Thoracic aorta (tissue), 2 donors: ENCODE measurements around the gene TRHDE. TPM values are rescaled to one million over a fixed set of nuclear protein-coding genes. Genes with fewer than 3 reads are reported as not detected.

ENCODE experiments used
- ATAC-seq: fragments of 150-250 bp; one replicate; pipeline ENCODE4 v1.8.0; 2017; ENCODE audit warnings: low read depth; ENCODE audit not compliant: insufficient number of reproducible peaks, low FRiP score
- DNase-seq: peaks from one replicate; pipeline ENCODE4 v3.0.0-alpha.2; 2020; ENCODE audit warnings: low spot score
- H3K27ac ChIP-seq, 2 donors: fragments of 200-600 bp; sonication (generic); 1 replicate in 1 of 2; 2 replicates in 1 of 2; pipeline ENCODE4 v1.5.1; 2016; ENCODE audit warnings: mild to moderate bottlenecking in 2 of 2, moderate library complexity in 2 of 2
- H3K27me3 ChIP-seq: fragments of 200-600 bp; sonication (generic); replicated peaks from 2 replicates; pipeline ENCODE4 v1.6.0; 2016; ENCODE audit warnings: mild to moderate bottlenecking; ENCODE audit not compliant: insufficient read depth
- H3K36me3 ChIP-seq: fragments of 200-600 bp; sonication (generic); one replicate; pipeline ENCODE4 v1.5.1; 2016
- H3K4me1 ChIP-seq, 2 donors: fragments of 200-600 bp; sonication (generic); 1 replicate in 1 of 2; 2 replicates in 1 of 2; pipeline versions ENCODE4 v1.5.1 to v1.6.0; 2016; ENCODE audit warnings: low read depth in 2 of 2, mild to moderate bottlenecking in 1 of 2; ENCODE audit not compliant: control insufficient read depth in 1 of 2
- H3K4me3 ChIP-seq: fragments of 200-600 bp; sonication (generic); 2 replicates; pipeline ENCODE4 v1.5.1; 2016; ENCODE audit warnings: mild to moderate bottlenecking
- H3K9me3 ChIP-seq: fragments of 200-600 bp; sonication (generic); 2 replicates; pipeline ENCODE4 v1.5.1; 2016
- CTCF ChIP-seq: fragments of 200-600 bp; sonication (generic); IDR thresholded peaks from one replicate; pipeline ENCODE4 v1.5.1; 2019; ENCODE audit warnings: antibody characterized with exemption
- total RNA-seq, 2 donors: library from RNA; depleted of rRNA; stranded (reverse); fragments of >200 nt; gene quantifications; one replicate each; pipeline versions ENCODE4 v1.1.0 to v1.2.3, GENCODE V29; 2016

The TRHDE gene
- total RNA-seq, 2 donors from 2014 or later, result 3.5 to 3.7 TPM

GRCh38 chr12:72285861-72286260, 13.7 kb downstream of the TRHDE start:
- no peak for TF ChIP-seq CTCF
- no peak for ATAC-seq

DNA sequence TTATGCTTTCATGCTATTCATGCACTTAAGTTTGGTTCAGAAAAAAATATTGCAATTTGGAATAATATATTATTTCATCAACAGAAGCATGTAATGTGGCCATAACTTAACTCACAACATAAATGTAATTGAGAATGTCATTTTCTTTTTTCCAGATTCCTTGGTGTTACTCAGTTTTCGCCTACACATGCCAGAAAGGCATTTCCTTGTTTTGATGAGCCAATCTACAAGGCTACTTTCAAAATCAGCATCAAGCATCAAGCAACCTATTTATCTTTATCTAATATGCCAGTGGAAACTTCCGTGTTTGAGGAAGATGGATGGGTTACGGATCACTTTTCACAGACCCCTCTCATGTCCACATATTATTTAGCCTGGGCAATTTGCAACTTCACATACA, 14.4 kb downstream of the TRHDE start:
- Histone ChIP-seq H3K27me3 (no peaks in the 10 kb centered on the region), H3K36me3 (no peaks in the 10 kb centered on the region), H3K4me1 (no peaks in the 10 kb centered on the region), H3K4me3 (no peak overlapping the region), H3K9me3 (no peaks in the 10 kb centered on the region), H3K27ac (no peak overlapping the region)
- no peak for TF ChIP-seq CTCF
- DNase-seq, result no peak
- no peak for ATAC-seq

More at GRCh38 chr12:72285861-72286260, 13.7 kb downstream of the TRHDE start:
- no peaks in the 10 kb centered on the region for H3K9me3 ChIP-seq
- H3K4me3 ChIP-seq, result no peak overlapping the region
- no peaks in the 10 kb centered on the region for H3K36me3 ChIP-seq
- no peak for DNase-seq
- H3K27ac ChIP-seq, result no peak overlapping the region
- no peaks in the 10 kb centered on the region for H3K27me3 ChIP-seq
- no peaks in the 10 kb centered on the region for H3K4me1 ChIP-seq

GRCh38 chr12:72288436-72288835, 16.3 kb downstream of the TRHDE start:
- no peaks in the 10 kb centered on the region for H3K27me3 ChIP-seq
- H3K4me1 ChIP-seq, result no peaks in the 10 kb centered on the region
- no peak overlapping the region for H3K27ac ChIP-seq
- TF ChIP-seq CTCF, result no peak
- DNase-seq (no peak), ATAC-seq (no peak)
- no peaks in the 10 kb centered on the region for H3K36me3 ChIP-seq
- H3K4me3 ChIP-seq, result no peak overlapping the region
- H3K9me3 ChIP-seq, result no peaks in the 10 kb centered on the region

- H3K36me3 ChIP-seq, result no peaks in the 10 kb centered on the region
- no peak for ATAC-seq
- H3K27me3 ChIP-seq, result no peaks in the 10 kb centered on the region
- H3K27ac ChIP-seq, result no peak overlapping the region
- no peak for DNase-seq
- H3K4me1 ChIP-seq, result no peaks in the 10 kb centered on the region
- H3K4me3 ChIP-seq, result no peak overlapping the region
- no peak for TF ChIP-seq CTCF
- no peaks in the 10 kb centered on the region for H3K9me3 ChIP-seq
Measured at GRCh38 chr12:72288911-72289310, 16.7 kb downstream of the TRHDE start.

- Histone ChIP-seq H3K27ac (no peak overlapping the region), H3K9me3 (no peaks in the 10 kb centered on the region), H3K4me3 (no peak overlapping the region), H3K36me3 (no peaks in the 10 kb centered on the region), H3K4me1 (no peaks in the 10 kb centered on the region), H3K27me3 (no peaks in the 10 kb centered on the region)
- ATAC-seq (no peak), DNase-seq (no peak)
- no peak for TF ChIP-seq CTCF
Measured at GRCh38 chr12:72289633-72290032, 17.5 kb downstream of the TRHDE start.
